Measurements from ENCODE around the gene C1orf210. TPM values are rescaled to one million over a fixed set of nuclear protein-coding genes. Genes with fewer than 3 reads are reported as not detected.

The C1orf210 gene
- total RNA-seq, 2 experiments from 2014 or later = not detected

DNA sequence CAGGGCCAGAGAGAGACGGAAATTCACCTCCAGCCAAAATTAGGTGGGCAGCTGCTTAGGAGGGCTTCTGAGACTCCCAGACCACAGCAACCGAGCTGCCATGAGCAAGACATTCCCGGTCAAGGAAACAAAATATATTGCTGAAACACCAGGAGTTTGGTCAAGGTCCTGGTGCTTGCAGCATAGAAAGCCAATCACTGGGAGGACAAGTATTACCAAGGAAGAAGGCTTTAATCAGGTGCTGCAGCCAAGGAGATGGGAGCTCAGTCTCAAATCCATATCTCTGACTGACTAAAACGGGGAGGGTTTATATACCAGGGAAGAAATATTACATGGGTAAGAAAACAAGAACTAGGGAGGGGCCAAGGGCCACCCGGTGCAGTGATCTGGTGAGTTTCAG, 34.4 kb downstream of the C1orf210 start:
- no peak for ATAC-seq (ENCODE audit: poor library complexity)
- no peaks in the 10 kb centered on the region for H3K9me3 ChIP-seq (ENCODE audit: control insufficient read depth in 1 of 2, insufficient read depth in 1 of 2, low read length in 2 of 2)
- Mint-ChIP-seq H3K4me3 (no peak overlapping the region), H3K27me3 (peaks cover 8% of the 10 kb centered on the region), H3K27ac (no peak overlapping the region), H3K4me1 (ENCODE audit: low read depth) (no peaks in the 10 kb centered on the region), H3K36me3 (ENCODE audit: low read depth) (no peaks in the 10 kb centered on the region), H3K9me3 (no peaks in the 10 kb centered on the region)
- POLR2A ChIA-PET = no interaction called here
- H3K27me3 ChIP-seq (ENCODE audit: control insufficient read depth in 1 of 2, insufficient read depth in 2 of 2, low read length in 2 of 2) = peaks cover 0 to 2% of the 10 kb centered on the region in 2 experiments
- no peak for TF ChIP-seq CTCF (IDR thresholded peaks at IDR 0.05)
- no peaks in the 10 kb centered on the region for H3K4me1 ChIP-seq (ENCODE audit: insufficient read depth, low read length)
- no peak overlapping the region for H3K27ac ChIP-seq (ENCODE audit: low read depth in 1 of 2, low read length in 2 of 2)
- CTCF ChIA-PET = no interaction called here
- intact Hi-C loops (cut with DNase I, micrococcal nuclease) = no loop called here
- H3K4me3 ChIP-seq (ENCODE audit: low read length) = no peak overlapping the region
- H3K36me3 ChIP-seq (ENCODE audit: insufficient read depth, low read length) = no peaks in the 10 kb centered on the region
- DNase-seq = no peak

DNA sequence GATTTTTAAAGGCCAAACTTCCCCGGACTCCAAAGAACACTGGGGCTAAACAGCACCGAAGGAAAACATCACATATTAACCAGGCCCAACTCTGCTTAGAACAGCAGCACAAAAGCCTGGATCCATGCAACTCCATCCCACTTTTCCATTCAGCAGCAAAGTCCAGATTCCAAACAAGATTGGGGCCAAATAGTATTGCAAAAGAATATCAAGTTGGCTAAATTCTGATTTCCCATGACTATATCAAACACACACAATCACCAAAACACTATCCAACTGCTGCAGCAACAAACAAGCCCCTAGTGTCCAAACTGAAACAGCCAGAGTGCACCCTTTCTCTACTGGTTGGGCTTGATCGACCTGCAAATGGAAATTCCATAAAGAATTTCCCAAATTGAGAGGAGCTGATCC, 35.0 kb downstream of the C1orf210 start:
- Mint-ChIP-seq H3K27me3 (peaks cover 8% of the 10 kb centered on the region), H3K27ac (no peak overlapping the region), H3K9me3 (no peaks in the 10 kb centered on the region), H3K4me1 (ENCODE audit: low read depth) (no peaks in the 10 kb centered on the region), H3K36me3 (ENCODE audit: low read depth) (no peaks in the 10 kb centered on the region), H3K4me3 (no peak overlapping the region)
- Histone ChIP-seq H3K9me3 (ENCODE audit: control insufficient read depth in 1 of 2, insufficient read depth in 1 of 2, low read length in 2 of 2) (no peaks in the 10 kb centered on the region), H3K4me3 (ENCODE audit: low read length) (no peak overlapping the region), H3K27ac (ENCODE audit: low read depth in 1 of 2, low read length in 2 of 2) (no peak overlapping the region), H3K27me3 (ENCODE audit: control insufficient read depth in 1 of 2, insufficient read depth in 2 of 2, low read length in 2 of 2) (peaks cover 0 to 2% of the 10 kb centered on the region in 2 experiments), H3K4me1 (ENCODE audit: insufficient read depth, low read length) (no peaks in the 10 kb centered on the region), H3K36me3 (ENCODE audit: insufficient read depth, low read length) (no peaks in the 10 kb centered on the region)
- CTCF ChIA-PET = no interaction called here
- no peak for TF ChIP-seq CTCF (IDR thresholded peaks at IDR 0.05)
- DNase-seq (no peak), ATAC-seq (ENCODE audit: poor library complexity) (no peak)
- intact Hi-C loops (cut with DNase I, micrococcal nuclease) = no loop called here
- POLR2A ChIA-PET = no interaction called here

GRCh38 chr1:43247256-43247921, 38.0 kb downstream of the C1orf210 start:
- Histone ChIP-seq H3K27ac (ENCODE audit: low read depth in 1 of 2, low read length in 2 of 2) (no peak overlapping the region), H3K36me3 (ENCODE audit: insufficient read depth, low read length) (no peaks in the 10 kb centered on the region), H3K9me3 (ENCODE audit: control insufficient read depth in 1 of 2, insufficient read depth in 1 of 2, low read length in 2 of 2) (no peaks in the 10 kb centered on the region), H3K4me3 (ENCODE audit: low read length) (no peak overlapping the region), H3K4me1 (ENCODE audit: insufficient read depth, low read length) (no peaks in the 10 kb centered on the region), H3K27me3 (ENCODE audit: control insufficient read depth in 1 of 2, insufficient read depth in 2 of 2, low read length in 2 of 2) (no peaks in the 10 kb centered on the region)
- H3K27me3 Mint-ChIP-seq = no peaks in the 10 kb centered on the region
- H3K4me3 Mint-ChIP-seq = no peak overlapping the region
- TF ChIP-seq CTCF (IDR thresholded peaks at IDR 0.05) = no peak
- intact Hi-C loops (cut with DNase I, micrococcal nuclease) = no loop called here
- ATAC-seq (ENCODE audit: poor library complexity) = no peak
- no peak for DNase-seq
- no peak overlapping the region for H3K27ac Mint-ChIP-seq
- POLR2A ChIA-PET = no interaction called here
- H3K9me3 Mint-ChIP-seq = no peaks in the 10 kb centered on the region
- no peaks in the 10 kb centered on the region for H3K4me1 Mint-ChIP-seq (ENCODE audit: low read depth)
- H3K36me3 Mint-ChIP-seq (ENCODE audit: low read depth) = no peaks in the 10 kb centered on the region
- CTCF ChIA-PET = no interaction called here

Measured in CD4-positive, alpha-beta T cell (primary cell).